ENCODE data around the gene FBXL17.

GRCh38 chr5:107941036-107941435, 440.9 kb downstream of the FBXL17 start:
- TF ChIP-seq CTCF (IDR thresholded peaks at IDR 0.05), result no peak
- no peak for TF ChIP-seq USF2 (IDR thresholded peaks at IDR 0.05; ENCODE audit: borderline replicate concordance, low read depth, low read length)
- no peak for TF ChIP-seq SIN3A (IDR thresholded peaks at IDR 0.05; ENCODE audit: borderline replicate concordance, low read depth, low read length)
- TF ChIP-seq TAF1 (IDR thresholded peaks at IDR 0.05; ENCODE audit: borderline replicate concordance, low read depth, low read length), result no peak
- no peak for TF ChIP-seq USF1 (IDR thresholded peaks at IDR 0.05; ENCODE audit: borderline replicate concordance, low read depth)
- TF ChIP-seq REST (IDR thresholded peaks at IDR 0.05; ENCODE audit: low read depth, low read length), result no peak
- no peak for TF ChIP-seq EP300 (IDR thresholded peaks at IDR 0.05; ENCODE audit: borderline replicate concordance in 1 of 2, low read depth in 1 of 2, low read length in 1 of 2)
- no peak for TF ChIP-seq POLR2AphosphoS5 (IDR thresholded peaks at IDR 0.05; ENCODE audit: low read depth, low read length)
- TF ChIP-seq RXRA (IDR thresholded peaks at IDR 0.05; ENCODE audit: borderline replicate concordance, low read depth), result no peak
- TF ChIP-seq RAD21 (IDR thresholded peaks at IDR 0.05; ENCODE audit: low read length), result no peak
- TF ChIP-seq MAX (IDR thresholded peaks at IDR 0.05; ENCODE audit: low read depth), result no peak
- no peak for TF ChIP-seq IRF3 (IDR thresholded peaks at IDR 0.05; ENCODE audit: low read depth, low read length)
- no peak for TF ChIP-seq YY1 (IDR thresholded peaks at IDR 0.05; ENCODE audit: low read depth)
- TF ChIP-seq CHD2 (IDR thresholded peaks at IDR 0.05; ENCODE audit: low read length, partially characterized antibody), result no peak

Data from SK-N-SH (cell line).